Measurements from ENCODE around the gene CASKIN2.
"Not testable (repeated sequence)": the region's sequence is repeated elsewhere in the genome, so short reads cannot be mapped to it uniquely, and the experiment has no call there.

CASKIN2 gene

DNA sequence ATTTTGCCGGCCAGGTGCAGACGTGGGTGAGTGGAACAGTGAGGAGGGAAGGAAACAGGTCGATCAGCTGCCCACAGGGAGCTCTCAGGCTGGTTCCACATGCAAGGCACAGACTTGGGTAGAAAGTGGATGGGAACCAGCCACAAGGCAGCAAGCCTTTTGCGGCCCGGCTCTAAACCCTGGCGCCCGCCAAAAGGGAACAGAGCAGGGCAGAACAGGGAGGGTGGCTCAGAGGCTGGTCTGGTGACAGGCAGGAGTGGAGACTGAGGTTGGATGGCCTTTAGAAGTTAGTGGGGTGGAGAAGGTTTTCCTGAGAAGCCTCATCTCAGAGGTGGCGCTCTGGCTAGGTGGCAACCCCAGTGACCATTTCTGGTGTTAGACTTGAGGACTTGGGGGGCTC is 20.5 kb upstream of the CASKIN2 start:
- Mint-ChIP-seq H3K9me3 (no peaks in the 10 kb centered on the region), H3K4me3 (no peak overlapping the region), H3K36me3 (ENCODE audit: low read depth) (peaks cover 2% of the 10 kb centered on the region), H3K4me1 (ENCODE audit: low read depth) (peaks cover 22% of the 10 kb centered on the region), H3K27ac (peak overlapping the region; percentile 86), H3K27me3 (ENCODE audit: low read depth) (no peaks in the 10 kb centered on the region)
- no peak for DNase-seq (ENCODE audit: low spot score)

DNA sequence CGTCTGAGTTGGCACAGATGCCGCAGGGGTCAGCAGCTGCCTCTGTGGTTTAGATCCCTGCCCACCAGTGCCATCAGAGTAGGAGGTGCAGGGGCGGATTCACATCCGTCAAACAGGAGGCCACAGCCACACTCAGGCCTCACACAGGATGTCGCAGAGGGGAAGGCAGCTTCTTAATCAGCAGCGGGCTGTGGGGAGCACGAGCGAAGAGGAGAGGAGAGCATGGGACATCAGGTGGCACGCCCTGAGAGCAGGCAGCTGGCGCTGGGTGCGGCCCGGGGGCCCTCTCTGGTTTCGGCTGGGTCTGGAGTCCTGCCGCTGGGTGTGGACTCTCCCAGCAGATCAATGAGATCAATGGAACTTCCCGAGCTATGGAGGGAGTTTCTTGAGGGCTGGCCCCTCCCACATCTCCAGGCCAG is 19.8 kb upstream of the CASKIN2 start:
- no peaks in the 10 kb centered on the region for H3K27me3 Mint-ChIP-seq (ENCODE audit: low read depth)
- peak overlapping the region; percentile 52 for H3K4me3 Mint-ChIP-seq
- H3K4me1 Mint-ChIP-seq (ENCODE audit: low read depth): peaks cover 22% of the 10 kb centered on the region
- peak overlapping the region; percentile 86 for H3K27ac Mint-ChIP-seq
- H3K9me3 Mint-ChIP-seq: no peaks in the 10 kb centered on the region
- DNase-seq (ENCODE audit: low spot score): peak; percentile 64
- peaks cover 2% of the 10 kb centered on the region for H3K36me3 Mint-ChIP-seq (ENCODE audit: low read depth)

DNA sequence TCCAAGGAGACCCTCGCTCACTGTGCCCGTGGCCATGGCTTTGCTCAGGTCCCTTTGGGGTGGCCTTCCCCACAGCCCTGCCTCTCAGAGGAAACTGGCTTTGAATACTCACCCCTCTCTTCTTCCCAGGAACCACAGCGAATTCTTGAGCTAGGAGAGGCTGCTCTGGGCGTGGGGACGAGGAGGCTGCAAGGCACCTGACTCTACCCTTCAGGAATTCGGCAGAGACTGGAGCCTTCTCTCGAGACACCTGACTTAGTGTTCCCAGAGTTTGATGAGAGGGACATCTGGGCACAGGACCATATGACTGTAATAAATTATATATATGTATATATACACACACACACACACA is 16.4 kb upstream of the CASKIN2 start:
- DNase-seq (ENCODE audit: low spot score): no peak
- H3K4me3 Mint-ChIP-seq: no peak overlapping the region
- H3K9me3 Mint-ChIP-seq: no peaks in the 10 kb centered on the region
- peaks cover 2% of the 10 kb centered on the region for H3K36me3 Mint-ChIP-seq (ENCODE audit: low read depth)
- H3K27ac Mint-ChIP-seq: no peak overlapping the region
- peaks cover 22% of the 10 kb centered on the region for H3K4me1 Mint-ChIP-seq (ENCODE audit: low read depth)
- H3K27me3 Mint-ChIP-seq (ENCODE audit: low read depth): peaks cover 6% of the 10 kb centered on the region

DNA sequence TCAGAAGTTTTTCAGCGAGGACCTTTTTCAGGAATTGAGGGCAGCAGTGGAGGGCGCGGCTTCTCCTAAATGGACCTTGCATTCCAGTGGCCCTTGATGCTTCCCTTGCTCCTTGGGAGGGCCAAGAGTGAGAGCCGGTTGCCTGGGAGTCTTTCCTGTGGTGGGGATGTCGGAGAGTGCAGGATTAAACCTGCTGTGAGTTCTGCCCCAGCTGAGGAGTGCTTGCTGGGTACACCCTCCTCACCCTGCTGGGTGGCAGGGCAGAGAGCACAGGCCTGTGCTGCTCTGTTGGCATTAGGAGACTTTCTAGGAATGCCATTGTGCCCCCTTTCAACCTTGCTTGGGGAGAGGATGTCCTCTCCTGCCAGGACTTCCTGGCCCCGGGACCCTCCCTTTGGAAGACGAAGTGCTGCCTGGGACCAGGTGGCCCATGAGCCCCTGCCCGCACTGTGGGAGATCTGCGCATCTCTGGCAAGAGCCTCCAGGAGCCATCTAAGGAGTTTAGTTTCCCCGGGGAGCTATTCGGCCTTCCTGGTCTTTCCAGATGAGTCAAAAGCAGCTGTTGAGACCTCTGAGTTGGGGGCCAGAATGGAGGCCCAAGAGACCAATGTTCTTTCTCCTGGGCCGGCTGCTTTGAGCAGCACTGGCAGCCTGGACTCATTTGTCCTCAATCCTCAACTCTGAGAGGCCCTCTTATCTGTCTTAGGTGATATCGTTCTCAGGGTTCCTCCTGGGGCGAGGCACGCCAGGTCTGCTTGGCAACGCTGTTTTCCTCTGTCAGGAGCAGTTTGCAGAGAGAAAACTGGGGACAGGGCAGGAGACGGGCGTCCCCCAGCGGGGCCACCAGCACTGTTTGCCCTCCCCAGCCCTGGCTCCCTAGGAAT is 15.7 kb upstream of the CASKIN2 start:
- Mint-ChIP-seq H3K27ac (no peak overlapping the region), H3K27me3 (ENCODE audit: low read depth) (peaks cover 12% of the 10 kb centered on the region), H3K4me3 (no peak overlapping the region)

DNA sequence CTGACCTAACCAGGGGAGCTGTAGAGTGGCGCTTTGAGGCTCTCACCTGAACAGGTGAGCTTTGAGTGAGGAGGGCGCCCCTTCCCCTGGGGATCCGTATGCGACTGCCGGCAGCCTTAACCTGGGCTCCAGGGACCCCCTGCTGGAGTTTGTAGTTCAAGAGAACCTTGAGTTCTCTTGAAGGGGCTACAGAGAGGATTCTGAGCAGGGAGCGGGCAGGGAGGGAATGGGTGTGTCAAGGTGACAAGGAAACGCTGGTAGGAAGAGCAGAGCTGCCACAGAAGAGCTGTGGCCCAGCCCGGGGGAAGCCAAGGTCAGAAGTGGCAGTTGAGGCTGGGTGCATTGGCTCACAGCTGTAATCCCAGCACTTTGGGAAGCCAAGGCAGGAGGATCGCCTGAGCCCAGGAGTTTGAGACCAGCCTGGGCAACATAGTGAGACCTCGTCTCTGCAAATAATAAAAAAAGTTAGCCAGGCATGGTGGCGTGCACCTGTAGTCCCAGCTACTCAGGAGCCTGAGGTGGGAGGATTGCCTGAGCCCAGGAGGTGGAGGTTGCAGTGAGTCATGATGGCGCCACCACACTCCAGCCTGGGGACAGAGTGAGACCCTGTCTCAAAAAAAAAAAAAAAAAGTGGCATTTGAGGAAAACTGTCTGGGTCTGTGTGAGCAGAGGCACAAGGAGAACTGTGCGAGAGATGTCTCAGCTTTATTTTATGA is 11.4 kb upstream of the CASKIN2 start:
- Mint-ChIP-seq H3K27ac (no peak overlapping the region), H3K4me1 (ENCODE audit: low read depth) (peaks cover 6% of the 10 kb centered on the region), H3K36me3 (ENCODE audit: low read depth) (peaks cover 10% of the 10 kb centered on the region), H3K4me3 (peak overlapping the region; percentile 77), H3K9me3 (no peaks in the 10 kb centered on the region), H3K27me3 (ENCODE audit: low read depth) (peaks cover 12% of the 10 kb centered on the region)
- DNase-seq (ENCODE audit: low spot score): no peak

More for the DNA sequence above, 15.7 kb upstream of the CASKIN2 start:
- Mint-ChIP-seq H3K4me1 (ENCODE audit: low read depth) (peaks cover 28% of the 10 kb centered on the region), H3K9me3 (no peaks in the 10 kb centered on the region), H3K36me3 (ENCODE audit: low read depth) (peaks cover 3% of the 10 kb centered on the region)
- no peak for DNase-seq (ENCODE audit: low spot score)

DNA sequence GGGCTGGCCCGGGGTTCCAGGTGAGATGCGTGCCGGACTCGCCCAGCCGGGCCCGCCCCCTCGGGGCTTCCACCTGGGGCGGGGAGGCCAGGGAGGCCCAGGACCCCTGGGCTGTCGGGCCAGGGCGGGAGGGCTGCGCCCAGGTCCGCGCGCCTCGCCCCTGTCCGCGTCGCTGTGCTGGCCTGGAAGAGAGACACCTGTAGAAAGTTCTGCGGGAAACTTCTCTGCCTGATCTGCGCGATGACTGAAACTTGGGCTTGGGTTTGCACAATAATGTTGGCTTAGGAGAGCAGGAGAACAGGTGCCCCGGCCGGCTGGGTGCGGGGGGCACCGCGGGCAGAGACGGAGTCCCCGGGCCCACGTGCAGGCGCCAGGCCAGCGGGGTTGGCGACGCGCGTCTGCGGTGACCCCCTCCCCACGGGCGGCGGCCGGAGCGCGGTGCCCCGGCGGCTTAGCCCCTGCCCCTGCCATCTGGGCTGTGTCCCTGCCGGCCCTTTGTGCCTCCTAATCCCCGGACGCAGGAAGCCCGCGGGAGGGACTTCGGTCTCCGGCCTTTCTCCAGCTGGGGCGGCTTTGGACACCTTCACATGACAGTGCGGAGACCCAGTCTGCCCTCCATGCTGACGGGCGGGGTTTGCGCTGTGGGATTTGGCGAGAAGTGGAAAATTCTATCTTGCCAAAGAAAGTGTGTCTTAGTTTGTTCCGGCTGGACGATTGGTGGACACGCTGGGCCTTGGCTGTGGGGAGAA is 10.6 kb upstream of the CASKIN2 start:
- no peak for DNase-seq (ENCODE audit: low spot score)
- Mint-ChIP-seq H3K36me3 (ENCODE audit: low read depth) (peaks cover 13% of the 10 kb centered on the region), H3K27ac (no peak overlapping the region), H3K4me3 (peak overlapping the region; percentile 77), H3K27me3 (ENCODE audit: low read depth) (peaks cover 12% of the 10 kb centered on the region), H3K9me3 (no peaks in the 10 kb centered on the region), H3K4me1 (ENCODE audit: low read depth) (peaks cover 6% of the 10 kb centered on the region)

DNA sequence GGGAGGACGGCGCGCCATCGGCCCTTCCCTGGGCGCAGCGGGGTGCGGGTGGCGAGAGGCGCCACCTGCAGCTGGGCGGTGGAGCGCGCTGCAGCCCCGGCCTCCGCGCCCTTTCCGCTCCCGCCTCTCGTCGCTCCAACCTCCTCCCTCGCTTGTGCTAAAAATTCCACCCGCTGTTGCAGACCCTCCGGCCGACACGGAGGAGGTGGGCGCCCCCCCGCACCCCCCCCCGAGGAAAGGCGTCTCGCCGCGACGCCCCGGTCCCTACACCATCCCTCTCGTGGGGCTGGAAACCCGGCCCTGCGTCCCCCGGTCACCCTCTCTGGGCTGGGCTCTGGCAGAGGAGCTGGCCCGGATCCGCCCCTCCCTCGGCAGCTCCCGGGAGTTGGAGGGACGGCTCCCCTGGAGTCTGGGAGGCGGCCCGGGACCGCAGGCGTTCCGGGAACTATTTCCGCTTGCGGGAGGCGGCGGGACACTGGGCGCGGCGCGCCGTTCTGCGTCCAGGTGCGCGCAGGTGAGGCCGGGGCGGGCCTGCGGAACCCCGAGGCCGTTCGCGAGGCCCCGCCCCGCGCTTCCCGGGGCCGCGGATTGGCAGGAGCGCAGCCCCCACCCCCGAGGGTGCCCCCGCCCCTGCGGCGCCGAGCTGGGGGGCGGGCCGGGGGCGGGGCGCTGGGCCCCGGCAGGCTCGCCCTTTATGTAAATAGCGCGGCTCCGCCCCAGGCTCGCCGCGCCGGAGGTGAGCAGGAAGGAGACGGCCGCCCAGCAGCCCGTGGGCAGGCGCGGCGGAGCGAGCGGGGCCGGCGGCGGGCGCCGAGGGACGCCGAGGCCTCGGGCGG is 9.9 kb upstream of the CASKIN2 start, which contains the start of gene LLGL2:
TSS of gene LLGL2 (plus strand) at position 728 of the 836 bp plus-strand sequence. CDS start 17,730 bp downstream, outside the sequence.
- H3K9me3 Mint-ChIP-seq: no peaks in the 10 kb centered on the region
- H3K27ac Mint-ChIP-seq: no peak within 1 kb of the TSS
- H3K36me3 Mint-ChIP-seq (ENCODE audit: low read depth): peaks cover 15% of the 10 kb centered on the region
- peak; percentile 84 for DNase-seq (ENCODE audit: low spot score)
- peaks cover 12% of the 10 kb centered on the region for H3K27me3 Mint-ChIP-seq (ENCODE audit: low read depth)
- H3K4me3 Mint-ChIP-seq: peak within 1 kb of the TSS; percentile 77
- H3K4me1 Mint-ChIP-seq (ENCODE audit: low read depth): peaks cover 6% of the 10 kb centered on the region

DNA sequence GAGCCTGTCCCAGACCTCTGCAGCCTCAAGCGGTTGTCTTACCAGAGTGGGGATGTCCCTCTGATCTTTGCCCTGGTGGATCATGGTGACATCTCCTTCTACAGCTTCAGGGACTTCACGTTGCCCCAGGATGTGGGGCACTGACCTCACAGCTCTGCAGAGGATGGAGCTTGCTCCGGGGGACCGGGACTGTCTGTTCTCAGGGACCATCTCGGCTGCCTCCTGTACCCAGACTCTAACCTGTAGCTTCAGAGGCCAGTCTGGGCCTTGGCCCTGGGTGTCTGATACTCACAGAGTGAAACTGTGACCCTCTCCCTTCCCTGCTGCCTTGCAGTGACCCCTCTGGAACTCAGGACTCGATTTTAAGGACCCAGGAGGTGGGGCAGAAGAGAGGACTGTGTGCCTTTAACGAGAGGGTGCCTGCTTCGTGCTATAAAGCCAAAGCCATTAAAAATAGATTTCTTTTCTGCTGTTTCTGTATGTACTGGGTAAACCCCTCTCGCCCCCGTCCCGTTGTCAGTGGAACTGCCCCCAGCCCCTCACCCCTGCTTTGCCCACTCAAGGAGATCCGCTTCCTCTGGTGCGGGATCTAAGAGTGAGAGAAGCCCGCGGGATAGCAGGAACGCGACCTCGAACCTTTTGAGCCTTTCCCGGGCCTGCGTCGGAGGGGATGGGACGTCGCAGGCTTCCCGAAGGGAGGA is 9.1 kb upstream of the CASKIN2 start:
- Mint-ChIP-seq H3K4me1 (ENCODE audit: low read depth) (peaks cover 9% of the 10 kb centered on the region), H3K9me3 (no peaks in the 10 kb centered on the region), H3K36me3 (ENCODE audit: low read depth) (peaks cover 19% of the 10 kb centered on the region), H3K27ac (no peak overlapping the region), H3K4me3 (peak overlapping the region; percentile 15), H3K27me3 (ENCODE audit: low read depth) (peaks cover 12% of the 10 kb centered on the region)
- no peak for DNase-seq (ENCODE audit: low spot score)

DNA sequence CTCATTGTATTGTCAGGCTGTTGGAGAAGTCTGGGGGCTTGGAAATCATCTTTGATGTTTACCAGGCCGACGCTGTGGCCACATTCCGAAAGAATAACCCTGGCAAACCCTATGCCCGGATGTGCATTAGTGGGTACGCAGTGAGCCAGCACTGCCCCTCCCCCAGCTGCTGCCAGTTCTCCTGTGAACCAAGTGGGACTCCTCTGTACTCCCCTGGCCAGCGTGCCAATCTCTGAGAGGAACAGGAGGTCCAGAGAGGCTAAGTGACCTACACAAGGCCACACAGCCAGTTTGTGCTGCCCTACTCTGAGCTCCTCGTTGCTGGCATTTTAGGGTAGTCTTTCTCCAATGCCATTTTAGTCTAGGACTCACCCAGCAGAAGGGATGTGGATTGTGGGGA is 8.3 kb upstream of the CASKIN2 start:
- DNase-seq (ENCODE audit: low spot score): no peak
- H3K4me1 Mint-ChIP-seq (ENCODE audit: low read depth): peaks cover 12% of the 10 kb centered on the region
- no peaks in the 10 kb centered on the region for H3K9me3 Mint-ChIP-seq
- no peak overlapping the region for H3K27ac Mint-ChIP-seq
- H3K4me3 Mint-ChIP-seq: no peak overlapping the region
- peaks cover 12% of the 10 kb centered on the region for H3K27me3 Mint-ChIP-seq (ENCODE audit: low read depth)
- H3K36me3 Mint-ChIP-seq (ENCODE audit: low read depth): peaks cover 23% of the 10 kb centered on the region

DNA sequence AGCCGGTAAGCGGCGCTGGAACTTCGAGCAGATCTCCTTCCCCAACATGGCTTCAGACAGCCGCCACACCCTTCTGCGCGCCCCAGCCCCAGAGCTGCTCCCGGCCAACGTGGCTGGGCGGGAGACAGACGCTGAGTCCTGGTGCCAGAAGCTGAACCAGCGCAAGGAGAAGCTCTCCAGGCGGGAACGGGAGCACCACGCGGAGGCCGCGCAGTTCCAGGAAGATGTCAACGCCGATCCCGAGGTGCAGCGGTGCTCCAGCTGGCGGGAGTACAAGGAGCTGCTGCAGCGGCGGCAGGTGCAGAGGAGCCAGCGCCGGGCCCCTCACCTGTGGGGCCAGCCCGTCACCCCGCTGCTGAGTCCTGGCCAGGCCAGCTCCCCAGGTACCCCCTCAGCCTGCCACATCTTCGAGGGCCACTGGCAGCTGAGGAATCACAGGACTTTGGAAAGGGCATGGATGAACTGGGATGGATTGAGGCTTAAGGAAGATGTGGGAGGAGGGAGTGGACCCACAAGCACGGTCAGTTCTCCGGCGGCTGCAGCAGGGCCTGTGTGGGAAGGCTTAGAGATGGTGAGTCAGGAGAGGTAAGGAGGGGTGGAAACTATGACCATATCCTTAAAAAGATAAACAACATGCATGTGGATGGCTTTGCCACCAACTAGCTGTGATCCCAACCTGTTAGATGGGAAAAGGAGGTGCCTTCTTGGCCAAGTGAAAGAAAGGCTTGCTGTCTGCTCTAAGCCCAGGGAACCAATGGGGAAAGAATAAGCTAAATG is 6.8 kb upstream of the CASKIN2 start:
- no peak overlapping the region for H3K4me3 Mint-ChIP-seq
- no peak for DNase-seq (ENCODE audit: low spot score)

DNA sequence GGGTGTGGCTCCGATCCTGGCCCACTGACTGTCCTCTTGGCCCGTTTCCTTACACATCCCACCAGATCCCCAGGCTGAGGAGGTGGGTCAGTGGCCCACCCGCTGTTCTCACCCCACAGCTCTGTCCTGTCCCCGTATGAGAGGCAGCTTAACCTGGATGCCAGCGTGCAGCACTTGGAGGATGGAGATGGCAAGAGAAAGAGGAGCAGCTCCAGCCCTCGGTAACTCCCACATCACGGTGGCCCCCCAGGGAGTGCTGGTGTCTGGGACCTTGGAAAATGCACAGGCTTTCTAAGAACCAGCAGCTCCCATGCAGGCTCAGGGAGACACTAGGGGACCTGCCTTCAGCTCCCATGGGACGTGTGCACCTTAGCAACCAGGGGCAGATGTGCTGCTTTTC is 6.0 kb upstream of the CASKIN2 start:
- Mint-ChIP-seq H3K27ac (no peak overlapping the region), H3K36me3 (ENCODE audit: low read depth) (peaks cover 29% of the 10 kb centered on the region), H3K4me3 (no peak overlapping the region), H3K27me3 (ENCODE audit: low read depth) (peaks cover 2% of the 10 kb centered on the region), H3K4me1 (ENCODE audit: low read depth) (peaks cover 23% of the 10 kb centered on the region), H3K9me3 (no peaks in the 10 kb centered on the region)
- no peak for DNase-seq (ENCODE audit: low spot score)

More for the DNA sequence above, 6.8 kb upstream of the CASKIN2 start:
- Mint-ChIP-seq H3K36me3 (ENCODE audit: low read depth) (peaks cover 30% of the 10 kb centered on the region), H3K9me3 (no peaks in the 10 kb centered on the region), H3K27me3 (ENCODE audit: low read depth) (peaks cover 10% of the 10 kb centered on the region), H3K27ac (no peak overlapping the region), H3K4me1 (ENCODE audit: low read depth) (peaks cover 26% of the 10 kb centered on the region)

DNA sequence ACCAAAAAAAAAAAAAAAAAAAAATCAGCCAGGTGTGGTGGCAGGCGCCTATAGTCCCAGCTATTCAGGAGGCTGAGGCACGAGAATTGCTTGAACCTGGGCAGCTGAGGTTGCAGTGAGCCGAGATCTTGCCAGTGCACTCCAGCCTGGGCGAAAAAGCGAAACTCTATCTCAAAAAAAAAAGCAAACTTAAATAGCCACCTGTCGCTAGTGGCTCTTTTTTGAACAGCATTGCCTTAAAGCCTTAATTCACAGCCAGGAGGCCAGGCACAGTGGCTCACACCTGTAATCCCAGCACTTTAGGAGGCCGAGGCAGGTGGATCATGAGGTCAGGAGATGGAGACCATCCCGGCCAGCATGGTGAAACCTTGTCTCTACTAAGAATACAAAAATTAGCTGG is 5.1 kb upstream of the CASKIN2 start:
- DNase-seq (ENCODE audit: low spot score); H3K27ac Mint-ChIP-seq; H3K4me3 Mint-ChIP-seq; H3K9me3 Mint-ChIP-seq; H3K27me3 Mint-ChIP-seq (ENCODE audit: low read depth): not testable (repeated sequence)
- peaks cover 28% of the 10 kb centered on the region for H3K36me3 Mint-ChIP-seq (ENCODE audit: low read depth)
- peaks cover 22% of the 10 kb centered on the region for H3K4me1 Mint-ChIP-seq (ENCODE audit: low read depth)
